NOMO-1 treated with DMSO at 0.1 percent for 48 hours (cell line): ENCODE results near the gene KRT38.
"Not testable (repeated sequence)": the region's sequence is repeated elsewhere in the genome, so short reads cannot be mapped to it uniquely, and the experiment has no call there.

Experiments
- DNase-seq: peaks from one replicate; lab custom pipeline; 2025; ENCODE audit not compliant: unreplicated experiment; lab: John Stamatoyannopoulos, UW

The KRT38 gene

GRCh38 chr17:41422586-41422985 is 18.2 kb downstream of the KRT38 start:
- DNase-seq: not testable (repeated sequence)

GRCh38 chr17:41421617-41422016 is 19.2 kb downstream of the KRT38 start:
- no peak for DNase-seq

- DNase-seq: no peak
These were observed 19.7 kb downstream of the KRT38 start for GRCh38 chr17:41421116-41421515.

GRCh38 chr17:41420134-41420533 is 20.6 kb downstream of the KRT38 start:
- DNase-seq: no peak

GRCh38 chr17:41419716-41420115 is 21.1 kb downstream of the KRT38 start:
- DNase-seq: no peak

- DNase-seq: no peak
These were observed 22.5 kb downstream of the KRT38 start for GRCh38 chr17:41418116-41418860.

GRCh38 chr17:41417576-41418015 is 23.2 kb downstream of the KRT38 start:
- DNase-seq: peak; percentile 45

- DNase-seq: no peak
These were observed 23.7 kb downstream of the KRT38 start for GRCh38 chr17:41417127-41417526.

- DNase-seq: no peak
These were observed 24.3 kb downstream of the KRT38 start for GRCh38 chr17:41416479-41416878.

- no peak for DNase-seq
These were observed 24.9 kb downstream of the KRT38 start for GRCh38 chr17:41415833-41416335.

- no peak for DNase-seq
These were observed 25.4 kb downstream of the KRT38 start for GRCh38 chr17:41415411-41415810.

- DNase-seq: no peak
These were observed 26.8 kb downstream of the KRT38 start for GRCh38 chr17:41413982-41414381.

GRCh38 chr17:41413353-41413957 is 27.3 kb downstream of the KRT38 start:
- no peak for DNase-seq

- no peak for DNase-seq
These were observed 29.5 kb downstream of the KRT38 start for GRCh38 chr17:41411072-41411840.

- no peak for DNase-seq
These were observed 33.6 kb downstream of the KRT38 start for GRCh38 chr17:41407226-41407625.

GRCh38 chr17:41406205-41406604 is 34.6 kb downstream of the KRT38 start:
- DNase-seq: no peak

- DNase-seq: peak; percentile 98
These were observed 36.6 kb downstream of the KRT38 start for GRCh38 chr17:41404024-41404671.

- DNase-seq: no peak
These were observed 37.3 kb downstream of the KRT38 start for GRCh38 chr17:41403404-41404023.

- DNase-seq: no peak
These were observed 38.6 kb downstream of the KRT38 start for GRCh38 chr17:41402161-41402560.

GRCh38 chr17:41396996-41397660 is 43.7 kb downstream of the KRT38 start, which contains the start of gene KRT31:
Gene KRT31, minus strand, starts transcription at chr17:41397608. Its CDS starts 69 bp downstream, at chr17:41397539.
- DNase-seq: peak; percentile 78
